Measurements from ENCODE around the gene BCCIP. TPM values are rescaled to one million over a fixed set of nuclear protein-coding genes. Genes with fewer than 3 reads are reported as not detected.
A peak's percentile ranks its signal among the peaks of the same experiment; 100 is the strongest.

BCCIP gene
- polyA plus RNA-seq, 1 donor, result 56.3 TPM

DNA sequence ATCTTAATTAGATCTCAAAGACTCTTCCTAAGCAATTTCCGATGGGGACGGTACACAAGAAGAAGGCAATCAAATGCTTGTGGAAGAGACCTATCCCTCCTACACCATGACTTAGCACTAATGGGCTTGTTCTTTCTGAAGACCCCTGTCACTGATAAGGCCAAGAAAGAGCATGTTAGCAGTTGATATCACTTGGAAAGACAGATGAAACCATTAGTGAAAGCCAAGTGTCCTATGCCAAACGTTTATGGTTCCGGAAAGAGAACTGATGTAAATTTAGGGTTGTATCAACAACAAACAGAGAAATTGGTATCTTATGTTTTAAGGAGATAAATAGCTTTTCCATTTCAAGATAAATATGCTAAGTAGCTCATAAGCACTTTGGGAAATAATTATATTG lies 6.8 kb upstream of the BCCIP start:
- 92% methylated on average over 2 of the region's 4 CpGs for WGBS (ENCODE audit: insufficient coverage, low lambda C conversion rate)
- peaks cover 3% of the 10 kb centered on the region for H3K4me1 ChIP-seq (ENCODE audit: control insufficient read depth, insufficient read depth, low read length)
- H3K27ac ChIP-seq (ENCODE audit: low read length), result no peak overlapping the region
- DNase-seq, result no peak
- H3K4me3 ChIP-seq (ENCODE audit: low read length), result no peak overlapping the region
- peaks cover 25% of the 10 kb centered on the region for H3K36me3 ChIP-seq (ENCODE audit: control insufficient read depth, insufficient read depth, low read length)
- no peaks in the 10 kb centered on the region for H3K27me3 ChIP-seq (ENCODE audit: control insufficient read depth, insufficient read depth, low read length)
- no peaks in the 10 kb centered on the region for H3K9me3 ChIP-seq (ENCODE audit: control insufficient read depth, low read depth, low read length)

DNA sequence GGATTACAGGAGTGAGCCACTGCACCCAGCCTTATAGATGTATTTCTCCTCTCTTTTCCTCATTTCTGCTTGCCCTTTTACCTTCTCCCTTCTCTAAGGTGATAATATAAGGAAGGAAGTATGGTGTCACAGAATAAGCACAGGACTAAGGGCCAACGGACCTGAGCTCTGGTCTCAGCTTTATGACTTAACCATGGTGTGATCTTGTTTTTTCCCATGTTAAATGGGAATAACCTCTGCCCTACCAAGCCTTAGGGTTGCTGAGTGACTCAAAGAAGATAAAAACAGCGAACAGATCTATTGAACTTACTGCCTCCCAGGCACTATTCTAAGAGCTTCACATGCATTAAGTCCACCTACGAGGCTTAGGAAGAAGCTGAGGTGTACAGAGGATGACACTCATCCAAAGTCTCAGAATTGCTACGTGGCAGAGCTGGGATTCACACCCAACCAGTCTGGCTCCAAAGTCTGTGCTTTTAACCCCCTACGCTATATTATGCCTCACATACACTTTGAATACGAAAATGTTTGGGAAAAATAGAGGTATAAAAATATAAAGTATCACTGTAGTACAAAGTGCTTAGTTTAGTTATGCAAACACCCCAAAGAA lies 5.9 kb upstream of the BCCIP start:
- WGBS (ENCODE audit: insufficient coverage, low lambda C conversion rate), result 100% methylated on average over 1 of the region's 6 CpGs
- Histone ChIP-seq H3K36me3 (ENCODE audit: control insufficient read depth, insufficient read depth, low read length) (peaks cover 25% of the 10 kb centered on the region), H3K27ac (ENCODE audit: low read length) (no peak overlapping the region), H3K27me3 (ENCODE audit: control insufficient read depth, insufficient read depth, low read length) (no peaks in the 10 kb centered on the region), H3K9me3 (ENCODE audit: control insufficient read depth, low read depth, low read length) (no peaks in the 10 kb centered on the region), H3K4me1 (ENCODE audit: control insufficient read depth, insufficient read depth, low read length) (peaks cover 3% of the 10 kb centered on the region), H3K4me3 (ENCODE audit: low read length) (no peak overlapping the region)
- DNase-seq, result no peak

DNA sequence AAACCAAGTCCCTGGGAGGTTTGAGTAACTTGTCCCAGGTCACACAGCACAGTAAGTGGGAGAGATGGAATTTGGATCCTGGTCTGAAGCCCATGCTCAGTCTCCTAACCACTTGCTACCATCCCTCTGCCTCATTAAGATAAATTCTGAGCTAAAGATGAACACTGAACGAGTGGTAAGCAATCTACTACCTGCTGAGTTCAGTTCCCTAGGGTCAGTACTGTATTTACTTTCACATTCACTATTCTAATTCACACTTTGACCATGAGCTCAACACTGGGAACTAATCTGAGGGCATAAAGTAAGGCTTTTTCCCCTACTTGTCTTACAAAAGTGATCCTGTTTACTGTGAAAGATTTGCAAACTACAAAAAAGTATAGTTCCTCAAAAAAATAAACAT lies 2.6 kb upstream of the BCCIP start:
- Histone ChIP-seq H3K4me1 (ENCODE audit: control insufficient read depth, insufficient read depth, low read length) (peaks cover 8% of the 10 kb centered on the region), H3K27ac (ENCODE audit: low read length) (no peak overlapping the region), H3K4me3 (ENCODE audit: low read length) (no peak overlapping the region), H3K27me3 (ENCODE audit: control insufficient read depth, insufficient read depth, low read length) (no peaks in the 10 kb centered on the region), H3K36me3 (ENCODE audit: control insufficient read depth, insufficient read depth, low read length) (peaks cover 5% of the 10 kb centered on the region), H3K9me3 (ENCODE audit: control insufficient read depth, low read depth, low read length) (no peaks in the 10 kb centered on the region)
- no CpG with 5 or more reads among the region's 1 CpG for WGBS (ENCODE audit: insufficient coverage, low lambda C conversion rate)
- DNase-seq, result peak; percentile 19 to 63

DNA sequence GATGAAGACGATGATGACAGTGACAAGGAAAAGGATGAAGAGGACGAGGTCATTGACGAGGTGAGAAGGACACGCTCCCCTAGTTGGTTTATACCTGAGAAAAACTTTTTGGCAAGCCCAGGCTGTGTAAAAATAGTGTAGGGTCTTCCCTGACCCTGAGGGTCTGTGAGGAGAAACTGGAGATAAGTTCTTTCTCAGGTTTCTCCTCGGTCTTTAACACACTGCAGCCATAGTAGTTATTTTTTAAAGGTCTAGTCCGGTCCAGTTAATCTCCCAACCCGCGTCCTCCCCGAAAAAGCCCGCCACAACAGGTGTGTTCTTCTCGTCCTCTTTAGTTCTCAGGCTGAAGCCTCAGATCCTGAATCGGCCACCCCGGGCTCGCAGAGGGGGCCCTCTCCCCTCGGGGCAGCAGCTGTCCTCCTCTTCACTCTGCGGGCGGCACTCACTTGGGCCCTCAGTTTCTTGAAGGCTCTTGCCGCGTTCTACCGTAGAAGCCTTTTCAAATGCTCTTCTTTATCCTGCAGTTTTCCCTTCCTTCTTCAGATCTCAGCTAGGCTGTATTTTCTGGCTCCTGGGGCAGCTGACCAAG lies 411 bp downstream of the BCCIP start:
- no peak for DNase-seq
- H3K4me3 ChIP-seq (ENCODE audit: low read length), result peak overlapping the region; percentile 99
- 0% methylated on average over 3 of the region's 20 CpGs for WGBS (ENCODE audit: insufficient coverage, low lambda C conversion rate)

DNA sequence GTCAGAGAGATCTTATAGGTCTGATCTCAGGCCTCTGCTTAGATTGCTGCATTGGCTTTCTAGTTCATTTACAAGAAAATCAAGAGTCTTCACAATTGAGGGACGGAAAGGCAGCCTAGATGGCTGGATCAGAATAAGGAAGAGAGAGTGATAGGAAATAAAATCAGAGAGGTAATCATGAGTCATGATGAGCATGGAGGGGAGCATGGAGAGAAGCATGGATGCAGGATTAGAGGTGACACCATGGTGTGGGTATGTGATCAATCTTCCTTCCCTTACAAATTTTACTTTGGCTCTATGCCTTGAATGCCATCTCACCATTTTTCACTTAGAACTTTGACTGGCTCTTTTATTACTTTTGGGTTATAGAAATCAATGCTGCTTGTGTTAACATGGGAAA lies 1.4 kb downstream of the BCCIP start:
- Histone ChIP-seq H3K4me3 (ENCODE audit: low read length) (peak overlapping the region; percentile 99), H3K9me3 (ENCODE audit: control insufficient read depth, low read depth, low read length) (no peaks in the 10 kb centered on the region), H3K27ac (ENCODE audit: low read length) (no peak overlapping the region), H3K36me3 (ENCODE audit: control insufficient read depth, insufficient read depth, low read length) (peaks cover 32% of the 10 kb centered on the region), H3K27me3 (ENCODE audit: control insufficient read depth, insufficient read depth, low read length) (no peaks in the 10 kb centered on the region), H3K4me1 (ENCODE audit: control insufficient read depth, insufficient read depth, low read length) (peaks cover 8% of the 10 kb centered on the region)
- WGBS (ENCODE audit: insufficient coverage, low lambda C conversion rate), result no CpG with 5 or more reads among the region's 1 CpG
- no peak for DNase-seq

More for the DNA sequence above, 411 bp downstream of the BCCIP start:
- H3K4me1 ChIP-seq (ENCODE audit: control insufficient read depth, insufficient read depth, low read length), result peaks cover 8% of the 10 kb centered on the region
- H3K36me3 ChIP-seq (ENCODE audit: control insufficient read depth, insufficient read depth, low read length), result peaks cover 22% of the 10 kb centered on the region
- no peaks in the 10 kb centered on the region for H3K27me3 ChIP-seq (ENCODE audit: control insufficient read depth, insufficient read depth, low read length)
- H3K27ac ChIP-seq (ENCODE audit: low read length), result no peak overlapping the region
- H3K9me3 ChIP-seq (ENCODE audit: control insufficient read depth, low read depth, low read length), result no peaks in the 10 kb centered on the region

GRCh38 chr10:125827133-125827532 lies 3.8 kb downstream of the BCCIP start:
- H3K4me3 ChIP-seq (ENCODE audit: low read length), result no peak overlapping the region
- no peak for DNase-seq
- H3K36me3 ChIP-seq (ENCODE audit: control insufficient read depth, insufficient read depth, low read length), result peaks cover 52% of the 10 kb centered on the region
- peaks cover 5% of the 10 kb centered on the region for H3K4me1 ChIP-seq (ENCODE audit: control insufficient read depth, insufficient read depth, low read length)
- 94% methylated on average over 2 of the region's 2 CpGs for WGBS (ENCODE audit: insufficient coverage, low lambda C conversion rate)
- no peaks in the 10 kb centered on the region for H3K27me3 ChIP-seq (ENCODE audit: control insufficient read depth, insufficient read depth, low read length)
- H3K9me3 ChIP-seq (ENCODE audit: control insufficient read depth, low read depth, low read length), result no peaks in the 10 kb centered on the region
- no peak overlapping the region for H3K27ac ChIP-seq (ENCODE audit: low read length)

DNA sequence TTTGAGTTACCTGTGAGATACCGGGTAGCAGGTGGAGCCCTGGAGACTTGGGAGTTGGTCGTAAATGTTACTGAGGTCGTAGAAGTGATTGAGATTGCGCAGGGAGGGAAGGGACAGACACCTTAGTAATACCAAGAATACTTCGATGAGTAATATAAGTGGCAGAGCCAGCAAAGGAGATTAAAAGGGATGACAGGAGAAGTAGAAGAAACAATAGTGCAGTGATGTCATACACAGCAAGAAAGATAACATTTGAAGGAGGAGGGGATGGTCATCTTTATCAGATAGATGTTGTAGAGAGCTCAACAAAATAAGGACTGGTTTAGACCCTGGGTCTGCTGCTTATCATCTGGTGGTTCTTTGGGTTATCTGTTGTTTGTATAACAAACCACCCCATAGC lies 5.0 kb downstream of the BCCIP start:
- Histone ChIP-seq H3K4me3 (ENCODE audit: low read length) (no peak overlapping the region), H3K9me3 (ENCODE audit: control insufficient read depth, low read depth, low read length) (no peaks in the 10 kb centered on the region), H3K36me3 (ENCODE audit: control insufficient read depth, insufficient read depth, low read length) (peaks cover 64% of the 10 kb centered on the region), H3K27ac (ENCODE audit: low read length) (no peak overlapping the region), H3K4me1 (ENCODE audit: control insufficient read depth, insufficient read depth, low read length) (peaks cover 5% of the 10 kb centered on the region), H3K27me3 (ENCODE audit: control insufficient read depth, insufficient read depth, low read length) (no peaks in the 10 kb centered on the region)
- DNase-seq, result no peak
- WGBS (ENCODE audit: insufficient coverage, low lambda C conversion rate), result 80% methylated on average over 3 of the region's 5 CpGs

- WGBS (ENCODE audit: insufficient coverage, low lambda C conversion rate), result no CpG with 5 or more reads among the region's 2 CpGs
- H3K4me3 ChIP-seq (ENCODE audit: low read length), result no peak overlapping the region
- H3K9me3 ChIP-seq (ENCODE audit: control insufficient read depth, low read depth, low read length), result no peaks in the 10 kb centered on the region
- no peak overlapping the region for H3K27ac ChIP-seq (ENCODE audit: low read length)
- DNase-seq, result no peak
- H3K36me3 ChIP-seq (ENCODE audit: control insufficient read depth, insufficient read depth, low read length), result peaks cover 82% of the 10 kb centered on the region
- H3K4me1 ChIP-seq (ENCODE audit: control insufficient read depth, insufficient read depth, low read length), result no peaks in the 10 kb centered on the region
- no peaks in the 10 kb centered on the region for H3K27me3 ChIP-seq (ENCODE audit: control insufficient read depth, insufficient read depth, low read length)
These were observed 13.4 kb downstream of the BCCIP start for GRCh38 chr10:125836746-125837145.

DNA sequence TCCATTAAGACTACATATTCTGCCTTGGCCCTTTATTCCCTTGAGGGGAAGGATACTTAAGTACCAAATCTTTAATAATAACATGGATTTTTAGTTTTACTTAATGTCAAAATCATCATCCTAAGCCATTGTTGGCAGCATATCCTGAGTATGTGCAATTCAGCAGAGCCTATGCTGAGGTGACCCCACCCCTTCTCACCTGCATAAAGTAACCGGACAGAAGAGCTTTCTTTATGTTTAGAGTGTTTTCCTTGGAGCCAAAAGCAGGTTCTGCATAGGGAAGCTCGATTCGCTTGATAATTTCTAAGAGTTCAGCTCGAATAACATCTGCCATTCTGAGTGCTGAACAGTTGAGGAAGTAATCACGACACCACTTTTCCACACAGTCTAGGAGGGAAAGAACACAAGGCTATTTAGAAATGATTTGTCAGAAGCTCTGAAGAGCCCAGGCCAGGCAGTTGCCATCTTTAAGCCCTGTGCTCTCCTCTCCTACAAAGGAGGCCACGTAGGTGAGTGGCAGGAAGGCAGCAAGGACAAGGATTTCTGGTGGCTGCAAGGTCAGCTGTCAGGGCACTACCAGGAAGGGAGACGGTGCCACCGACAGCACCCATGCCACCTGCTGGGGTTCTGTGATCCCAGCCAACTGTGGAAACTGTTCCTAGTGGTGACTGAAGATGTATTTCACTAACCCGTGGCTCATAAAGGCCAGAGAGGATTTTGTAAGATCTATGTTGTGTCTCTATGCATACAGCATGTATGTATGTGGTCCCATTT lies 15.6 kb downstream of the BCCIP start:
- Histone ChIP-seq H3K9me3 (ENCODE audit: control insufficient read depth, low read depth, low read length) (no peaks in the 10 kb centered on the region), H3K4me1 (ENCODE audit: control insufficient read depth, insufficient read depth, low read length) (no peaks in the 10 kb centered on the region), H3K36me3 (ENCODE audit: control insufficient read depth, insufficient read depth, low read length) (peaks cover 76% of the 10 kb centered on the region), H3K27ac (ENCODE audit: low read length) (no peak overlapping the region), H3K4me3 (ENCODE audit: low read length) (no peak overlapping the region), H3K27me3 (ENCODE audit: control insufficient read depth, insufficient read depth, low read length) (no peaks in the 10 kb centered on the region)
- DNase-seq, result no peak
- WGBS (ENCODE audit: insufficient coverage, low lambda C conversion rate), result 100% methylated on average over 2 of the region's 9 CpGs

- peaks cover 73% of the 10 kb centered on the region for H3K36me3 ChIP-seq (ENCODE audit: control insufficient read depth, insufficient read depth, low read length)
- WGBS (ENCODE audit: insufficient coverage, low lambda C conversion rate), result no CpG with 5 or more reads among the region's 9 CpGs
- no peak overlapping the region for H3K4me3 ChIP-seq (ENCODE audit: low read length)
These were observed 17.1 kb downstream of the BCCIP start for GRCh38 chr10:125840406-125840805.

More at GRCh38 chr10:125840406-125840805, 17.1 kb downstream of the BCCIP start:
- DNase-seq, result no peak
- no peaks in the 10 kb centered on the region for H3K9me3 ChIP-seq (ENCODE audit: control insufficient read depth, low read depth, low read length)
- no peaks in the 10 kb centered on the region for H3K27me3 ChIP-seq (ENCODE audit: control insufficient read depth, insufficient read depth, low read length)
- H3K4me1 ChIP-seq (ENCODE audit: control insufficient read depth, insufficient read depth, low read length), result no peaks in the 10 kb centered on the region
- H3K27ac ChIP-seq (ENCODE audit: low read length), result no peak overlapping the region

Data from large intestine (tissue), 3 donors.